ENCODE measurements around the gene PLAAT2.

Gene PLAAT2

DNA sequence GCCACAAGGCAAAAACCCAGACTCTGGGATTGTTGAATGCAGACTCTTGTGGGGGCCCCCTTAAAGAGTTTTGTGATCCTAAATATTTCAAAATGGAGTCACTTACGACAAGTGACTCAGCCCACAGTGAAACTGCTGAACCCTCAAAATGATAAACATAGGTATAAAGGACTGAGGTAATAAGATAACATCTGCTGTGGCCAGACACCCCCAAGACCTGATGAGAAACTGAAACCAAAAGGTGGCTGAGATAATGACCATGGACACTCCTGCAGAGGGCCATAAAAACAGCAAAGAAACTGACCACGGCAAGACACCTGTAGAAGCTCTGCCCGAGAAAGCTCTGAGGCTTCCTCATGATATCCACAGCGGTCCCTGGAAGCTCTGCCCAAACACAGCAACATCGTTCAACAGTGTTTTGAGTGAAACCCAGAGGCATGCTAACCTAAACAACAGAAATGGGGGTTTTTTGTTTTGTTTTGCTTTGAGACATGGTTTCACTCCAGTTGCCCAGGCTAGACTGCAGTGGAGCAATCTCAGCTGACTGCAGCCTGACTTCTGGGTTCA, 28.2 kb downstream of the PLAAT2 start:
- TF ChIP-seq, protein P1, sequence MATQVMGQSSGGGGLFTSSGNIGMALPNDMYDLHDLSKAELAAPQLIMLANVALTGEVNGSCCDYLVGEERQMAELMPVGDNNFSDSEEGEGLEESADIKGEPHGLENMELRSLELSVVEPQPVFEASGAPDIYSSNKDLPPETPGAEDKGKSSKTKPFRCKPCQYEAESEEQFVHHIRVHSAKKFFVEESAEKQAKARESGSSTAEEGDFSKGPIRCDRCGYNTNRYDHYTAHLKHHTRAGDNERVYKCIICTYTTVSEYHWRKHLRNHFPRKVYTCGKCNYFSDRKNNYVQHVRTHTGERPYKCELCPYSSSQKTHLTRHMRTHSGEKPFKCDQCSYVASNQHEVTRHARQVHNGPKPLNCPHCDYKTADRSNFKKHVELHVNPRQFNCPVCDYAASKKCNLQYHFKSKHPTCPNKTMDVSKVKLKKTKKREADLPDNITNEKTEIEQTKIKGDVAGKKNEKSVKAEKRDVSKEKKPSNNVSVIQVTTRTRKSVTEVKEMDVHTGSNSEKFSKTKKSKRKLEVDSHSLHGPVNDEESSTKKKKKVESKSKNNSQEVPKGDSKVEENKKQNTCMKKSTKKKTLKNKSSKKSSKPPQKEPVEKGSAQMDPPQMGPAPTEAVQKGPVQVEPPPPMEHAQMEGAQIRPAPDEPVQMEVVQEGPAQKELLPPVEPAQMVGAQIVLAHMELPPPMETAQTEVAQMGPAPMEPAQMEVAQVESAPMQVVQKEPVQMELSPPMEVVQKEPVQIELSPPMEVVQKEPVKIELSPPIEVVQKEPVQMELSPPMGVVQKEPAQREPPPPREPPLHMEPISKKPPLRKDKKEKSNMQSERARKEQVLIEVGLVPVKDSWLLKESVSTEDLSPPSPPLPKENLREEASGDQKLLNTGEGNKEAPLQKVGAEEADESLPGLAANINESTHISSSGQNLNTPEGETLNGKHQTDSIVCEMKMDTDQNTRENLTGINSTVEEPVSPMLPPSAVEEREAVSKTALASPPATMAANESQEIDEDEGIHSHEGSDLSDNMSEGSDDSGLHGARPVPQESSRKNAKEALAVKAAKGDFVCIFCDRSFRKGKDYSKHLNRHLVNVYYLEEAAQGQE (IDR thresholded peaks at IDR 0.05; ENCODE audit: insufficient read depth in 1 of 2, low read depth in 2 of 2, low read length in 2 of 2) = no peak
- TF ChIP-seq POLR2AphosphoS5 (IDR thresholded peaks at IDR 0.05; ENCODE audit: low read depth, low read length) (no peak), TAF1 (IDR thresholded peaks at IDR 0.05; ENCODE audit: borderline replicate concordance, insufficient read depth, low read length) (no peak), SIN3A (IDR thresholded peaks at IDR 0.05; ENCODE audit: borderline replicate concordance, insufficient read depth, low read length) (no peak), FOXP2 (optimal IDR thresholded peaks at IDR 0.05; ENCODE audit: borderline replicate concordance, extremely low read depth, extremely low read length, insufficient read depth) (no peak)

- TF ChIP-seq FOXP2 (optimal IDR thresholded peaks at IDR 0.05; ENCODE audit: borderline replicate concordance, extremely low read depth, extremely low read length, insufficient read depth) (no peak), TAF1 (IDR thresholded peaks at IDR 0.05; ENCODE audit: borderline replicate concordance, insufficient read depth, low read length) (no peak), POLR2AphosphoS5 (IDR thresholded peaks at IDR 0.05; ENCODE audit: low read depth, low read length) (no peak), SIN3A (IDR thresholded peaks at IDR 0.05; ENCODE audit: borderline replicate concordance, insufficient read depth, low read length) (no peak)
- TF ChIP-seq, protein P1 (IDR thresholded peaks at IDR 0.05; ENCODE audit: insufficient read depth in 1 of 2, low read depth in 2 of 2, low read length in 2 of 2) = no peak
Observed at GRCh38 chr11:63534076-63534475, 29.1 kb downstream of the PLAAT2 start.

GRCh38 chr11:63532799-63533475, 30.2 kb downstream of the PLAAT2 start:
- TF ChIP-seq, protein P1 (IDR thresholded peaks at IDR 0.05; ENCODE audit: insufficient read depth in 1 of 2, low read depth in 2 of 2, low read length in 2 of 2) = no peak
- TF ChIP-seq TAF1 (IDR thresholded peaks at IDR 0.05; ENCODE audit: borderline replicate concordance, insufficient read depth, low read length) (no peak), FOXP2 (optimal IDR thresholded peaks at IDR 0.05; ENCODE audit: borderline replicate concordance, extremely low read depth, extremely low read length, insufficient read depth) (no peak), POLR2AphosphoS5 (IDR thresholded peaks at IDR 0.05; ENCODE audit: low read depth, low read length) (no peak), SIN3A (IDR thresholded peaks at IDR 0.05; ENCODE audit: borderline replicate concordance, insufficient read depth, low read length) (no peak)

DNA sequence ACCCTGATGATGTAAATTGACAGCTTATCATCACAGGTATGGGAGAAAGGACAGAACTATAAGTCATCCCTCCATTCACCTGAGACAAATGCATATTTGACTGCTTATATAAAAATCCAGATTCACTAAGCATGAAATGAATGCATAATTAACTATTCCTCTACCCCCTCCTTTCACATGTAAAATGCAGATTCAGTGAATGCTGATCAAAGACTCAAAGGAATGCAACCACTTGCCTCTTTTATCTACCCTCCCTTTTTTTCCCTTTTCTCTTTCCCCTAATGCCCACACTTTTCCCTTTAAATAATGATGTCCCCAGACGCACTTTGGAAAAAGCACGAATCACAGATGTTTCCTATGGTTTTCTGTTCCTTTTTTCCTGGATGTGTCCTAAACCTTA, 31.1 kb downstream of the PLAAT2 start:
- TF ChIP-seq SIN3A (IDR thresholded peaks at IDR 0.05; ENCODE audit: borderline replicate concordance, insufficient read depth, low read length) = no peak
- no peak for TF ChIP-seq POLR2AphosphoS5 (IDR thresholded peaks at IDR 0.05; ENCODE audit: low read depth, low read length)
- TF ChIP-seq, protein P1 (IDR thresholded peaks at IDR 0.05; ENCODE audit: insufficient read depth in 1 of 2, low read depth in 2 of 2, low read length in 2 of 2) = no peak
- no peak for TF ChIP-seq TAF1 (IDR thresholded peaks at IDR 0.05; ENCODE audit: borderline replicate concordance, insufficient read depth, low read length)
- TF ChIP-seq FOXP2 (optimal IDR thresholded peaks at IDR 0.05; ENCODE audit: borderline replicate concordance, extremely low read depth, extremely low read length, insufficient read depth) = no peak

Measured in PFSK-1 (cell line).